IMR-90 (cell line): ENCODE results near the gene CLSTN1.

ENCODE experiments used
- BHLHE40 ChIP-seq: fragments of 150-350 bp; IDR thresholded peaks from 2 replicates; pipeline ENCODE4 v1.6.1; 2016; ENCODE audit warnings: mild to moderate bottlenecking, low read depth, low read length
- CEBPB ChIP-seq: IDR thresholded peaks from 2 replicates; pipeline ENCODE4 v1.6.1; 2012; ENCODE audit warnings: low read depth, low read length, improper control_type of control experiment
- CHD1 ChIP-seq: IDR thresholded peaks from 2 replicates; pipeline ENCODE4 v1.6.1; 2012; ENCODE audit warnings: low read depth, low read length, improper control_type of control experiment
- CTCF ChIP-seq: conservative IDR thresholded peaks from 2 replicates; pipeline ENCODE4 v1.5.1; 2012; ENCODE audit warnings: mild to moderate bottlenecking, low read depth, low read length, improper control_type of control experiment
- ELK1 ChIP-seq: fragments of 150-350 bp; IDR thresholded peaks from 2 replicates; pipeline ENCODE4 v1.6.1; 2016; ENCODE audit warnings: low read depth, mild to moderate bottlenecking, low read length, moderate library complexity, borderline replicate concordance
- MAFK ChIP-seq: IDR thresholded peaks from 2 replicates; pipeline ENCODE4 v1.6.1; 2012; ENCODE audit warnings: low read depth, low read length, improper control_type of control experiment
- MXI1 ChIP-seq: IDR thresholded peaks from 2 replicates; pipeline ENCODE4 v1.6.1; 2012; ENCODE audit warnings: low read depth, mild to moderate bottlenecking, low read length, moderate library complexity, borderline replicate concordance
- NFE2L2 ChIP-seq: fragments of 150-350 bp; IDR thresholded peaks from 2 replicates; pipeline ENCODE4 v1.6.1; 2016; ENCODE audit warnings: low read depth, mild to moderate bottlenecking, low read length
- POLR2A ChIP-seq: IDR thresholded peaks from 2 replicates; pipeline ENCODE4 v1.6.1; 2012; ENCODE audit warnings: mild to moderate bottlenecking, low read depth, low read length
- RAD21 ChIP-seq: IDR thresholded peaks from 2 replicates; pipeline ENCODE4 v1.6.1; 2012; ENCODE audit warnings: low read length, improper control_type of control experiment
- RCOR1 ChIP-seq: IDR thresholded peaks from 2 replicates; pipeline ENCODE4 v1.6.1; 2012; ENCODE audit warnings: mild to moderate bottlenecking, low read length, improper control_type of control experiment; ENCODE audit not compliant: insufficient replicate concordance
- RFX5 ChIP-seq: IDR thresholded peaks from 2 replicates; pipeline ENCODE4 v1.8.0; 2012; ENCODE audit warnings: low read depth, mild to moderate bottlenecking, low read length, moderate library complexity
- SMC3 ChIP-seq: fragments of 150-350 bp; IDR thresholded peaks from 2 replicates; pipeline ENCODE4 v1.6.1; 2016; ENCODE audit warnings: low read depth, mild to moderate bottlenecking, antibody characterized with exemption, low read length, moderate library complexity
- USF2 ChIP-seq: fragments of 150-350 bp; IDR thresholded peaks from 2 replicates; pipeline ENCODE4 v1.6.1; 2017; ENCODE audit warnings: mild to moderate bottlenecking, antibody characterized with exemption, low read length, low read depth

- TF ChIP-seq MXI1 (no peak), CTCF (peak; percentile 70), NFE2L2 (no peak), SMC3 (peak; percentile 80), RFX5 (no peak), MAFK (no peak), CHD1 (no peak), RAD21 (peak; percentile 84), BHLHE40 (no peak), USF2 (no peak), POLR2A (no peak), ELK1 (no peak), RCOR1 (no peak), CEBPB (no peak)
Measured at GRCh38 chr1:9784508-9785133, 39.1 kb downstream of the CLSTN1 start.
